AG09309 (cell line): ENCODE data around the gene DYNC1H1.
A peak's percentile ranks its signal among the peaks of the same experiment; 100 is the strongest.

Experiments
- DNase-seq: peaks from one replicate; pipeline ENCODE4 v3.0.0-alpha.2; 2010; ENCODE audit warnings: low read depth
- H3K4me3 ChIP-seq: 2 replicates; pipeline ENCODE4 v1.5.1; 2011; ENCODE audit warnings: mild to moderate bottlenecking, low read depth, low read length, moderate library complexity; ENCODE audit not compliant: control insufficient read depth
- CTCF ChIP-seq: IDR thresholded peaks from 2 replicates; pipeline ENCODE4 v1.5.1; 2011; ENCODE audit warnings: mild to moderate bottlenecking, low read depth, low read length, inconsistent platforms; ENCODE audit not compliant: insufficient read depth, control insufficient read depth; ENCODE audit errors: missing control alignments

DYNC1H1 gene

GRCh38 chr14:101920271-101920670 lies 44.1 kb upstream of the DYNC1H1 start:
- H3K4me3 ChIP-seq: no peak overlapping the region
- TF ChIP-seq CTCF: no peak
- DNase-seq: no peak

- no peak overlapping the region for H3K4me3 ChIP-seq
- no peak for TF ChIP-seq CTCF
- DNase-seq: no peak
These were observed 41.5 kb upstream of the DYNC1H1 start for GRCh38 chr14:101922866-101923265.

GRCh38 chr14:101925152-101925551 lies 39.2 kb upstream of the DYNC1H1 start:
- no peak for DNase-seq
- no peak for TF ChIP-seq CTCF
- H3K4me3 ChIP-seq: no peak overlapping the region

GRCh38 chr14:101926085-101926484 lies 38.3 kb upstream of the DYNC1H1 start:
- TF ChIP-seq CTCF: no peak
- DNase-seq: no peak
- H3K4me3 ChIP-seq: no peak overlapping the region

DNA sequence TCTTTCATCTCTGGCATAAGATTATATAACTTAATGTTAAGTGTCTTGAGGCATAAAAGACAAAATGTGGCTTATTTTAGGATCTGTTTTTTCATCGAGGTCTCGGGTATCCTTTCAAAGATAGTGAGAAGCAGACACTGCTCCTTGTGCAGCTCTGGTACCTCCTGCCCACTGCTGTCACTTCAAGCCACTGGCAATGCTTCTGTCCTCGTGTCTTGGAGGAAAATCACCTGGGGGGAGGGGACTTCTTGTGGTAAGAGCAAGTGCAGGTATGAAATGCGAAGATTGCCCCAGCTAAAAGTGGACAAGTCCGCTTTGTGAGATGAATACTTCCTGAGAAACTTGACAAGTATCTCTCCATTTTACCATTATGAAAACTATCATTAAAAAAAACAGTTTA lies 37.8 kb upstream of the DYNC1H1 start:
- DNase-seq: no peak
- no peak for TF ChIP-seq CTCF
- H3K4me3 ChIP-seq: no peak overlapping the region

DNA sequence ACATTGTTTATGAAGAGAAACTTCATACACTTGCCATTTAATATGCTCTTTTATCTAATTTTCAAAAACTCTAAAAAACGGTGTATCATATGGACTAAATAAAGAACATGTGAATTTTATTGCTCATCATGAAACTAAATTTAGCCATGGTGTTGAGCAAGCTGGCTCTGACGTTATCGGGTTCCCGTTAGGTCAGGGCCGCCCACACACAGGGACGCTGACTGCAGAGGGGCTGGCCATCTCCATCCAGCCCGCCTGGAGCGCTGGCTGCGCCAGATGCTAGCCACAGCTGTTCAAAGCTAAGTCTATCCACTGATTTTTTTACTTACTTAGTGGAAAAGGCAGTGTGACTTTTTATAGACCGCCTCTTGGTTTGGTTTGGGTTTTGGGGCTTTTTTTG lies 36.5 kb upstream of the DYNC1H1 start:
- TF ChIP-seq CTCF: no peak
- peak; percentile 89 for DNase-seq
- no peak overlapping the region for H3K4me3 ChIP-seq

DNA sequence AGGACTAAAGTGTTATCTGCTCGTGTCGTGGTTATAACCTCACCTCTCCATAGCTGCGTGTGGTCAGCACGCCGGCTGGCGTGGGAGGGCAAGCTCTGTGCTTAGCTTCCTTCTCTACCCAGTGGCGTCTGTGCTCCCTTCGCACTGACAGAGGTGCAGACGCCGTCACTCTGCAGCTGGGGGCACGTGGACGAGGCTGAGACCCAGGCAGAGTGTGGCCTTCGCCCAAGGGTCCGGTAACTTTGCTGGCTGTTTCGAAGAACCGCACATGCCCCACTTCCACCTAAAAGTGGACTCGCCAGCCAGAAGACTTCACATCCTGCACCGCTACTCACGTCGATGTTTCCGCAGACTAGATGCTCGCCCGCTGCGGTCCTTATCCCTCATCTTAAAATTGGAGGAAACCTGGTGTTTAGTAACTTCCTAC lies 35.9 kb upstream of the DYNC1H1 start:
- DNase-seq: no peak
- H3K4me3 ChIP-seq: no peak overlapping the region
- TF ChIP-seq CTCF: no peak
